GM12872 (cell line): ENCODE measurements around the gene TBX19.

Experiments used
- TF ChIP-seq, protein P1 (sequence below): IDR thresholded peaks from 3 replicates; pipeline ENCODE4 v1.5.1; 2011; ENCODE audit warnings: low read depth, mild to moderate bottlenecking, low read length, moderate library complexity; ENCODE audit not compliant: insufficient read depth

The TBX19 gene

DNA sequence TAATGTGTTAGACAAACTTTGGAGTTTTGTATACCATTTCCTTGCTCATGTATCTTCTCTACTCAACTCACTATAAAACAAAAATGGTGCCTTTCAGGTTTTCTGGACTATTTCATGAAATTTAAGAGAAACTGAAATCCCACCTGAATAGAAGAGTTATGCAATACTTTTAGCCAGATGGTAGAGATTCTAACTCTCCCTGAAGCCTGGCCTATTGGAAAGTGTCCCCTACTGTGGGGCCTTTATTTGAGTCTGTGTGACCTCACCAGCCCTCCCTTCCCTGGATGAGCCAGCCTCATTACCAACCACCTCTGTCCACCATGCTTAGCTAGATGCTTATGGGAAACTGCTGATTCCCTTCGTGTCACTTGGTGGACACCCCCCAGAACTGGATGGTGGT, 35.5 kb downstream of the TBX19 start:
- TF ChIP-seq, protein P1, sequence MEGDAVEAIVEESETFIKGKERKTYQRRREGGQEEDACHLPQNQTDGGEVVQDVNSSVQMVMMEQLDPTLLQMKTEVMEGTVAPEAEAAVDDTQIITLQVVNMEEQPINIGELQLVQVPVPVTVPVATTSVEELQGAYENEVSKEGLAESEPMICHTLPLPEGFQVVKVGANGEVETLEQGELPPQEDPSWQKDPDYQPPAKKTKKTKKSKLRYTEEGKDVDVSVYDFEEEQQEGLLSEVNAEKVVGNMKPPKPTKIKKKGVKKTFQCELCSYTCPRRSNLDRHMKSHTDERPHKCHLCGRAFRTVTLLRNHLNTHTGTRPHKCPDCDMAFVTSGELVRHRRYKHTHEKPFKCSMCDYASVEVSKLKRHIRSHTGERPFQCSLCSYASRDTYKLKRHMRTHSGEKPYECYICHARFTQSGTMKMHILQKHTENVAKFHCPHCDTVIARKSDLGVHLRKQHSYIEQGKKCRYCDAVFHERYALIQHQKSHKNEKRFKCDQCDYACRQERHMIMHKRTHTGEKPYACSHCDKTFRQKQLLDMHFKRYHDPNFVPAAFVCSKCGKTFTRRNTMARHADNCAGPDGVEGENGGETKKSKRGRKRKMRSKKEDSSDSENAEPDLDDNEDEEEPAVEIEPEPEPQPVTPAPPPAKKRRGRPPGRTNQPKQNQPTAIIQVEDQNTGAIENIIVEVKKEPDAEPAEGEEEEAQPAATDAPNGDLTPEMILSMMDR = no peak

GRCh38 chr1:168317309-168317708, 36.6 kb downstream of the TBX19 start:
- TF ChIP-seq, protein P1 = no peak

- TF ChIP-seq, protein P1 = no peak
Measured at GRCh38 chr1:168319691-168320090, 39.0 kb downstream of the TBX19 start.

GRCh38 chr1:168320149-168320548, 39.5 kb downstream of the TBX19 start:
- TF ChIP-seq, protein P1 = no peak

GRCh38 chr1:168320800-168321450, 40.2 kb downstream of the TBX19 start:
- TF ChIP-seq, protein P1 = no peak

- TF ChIP-seq, protein P1 = peak; percentile 11; the same call in 1 of the 3 replicates
Measured at GRCh38 chr1:168321945-168322344, 41.3 kb downstream of the TBX19 start.

DNA sequence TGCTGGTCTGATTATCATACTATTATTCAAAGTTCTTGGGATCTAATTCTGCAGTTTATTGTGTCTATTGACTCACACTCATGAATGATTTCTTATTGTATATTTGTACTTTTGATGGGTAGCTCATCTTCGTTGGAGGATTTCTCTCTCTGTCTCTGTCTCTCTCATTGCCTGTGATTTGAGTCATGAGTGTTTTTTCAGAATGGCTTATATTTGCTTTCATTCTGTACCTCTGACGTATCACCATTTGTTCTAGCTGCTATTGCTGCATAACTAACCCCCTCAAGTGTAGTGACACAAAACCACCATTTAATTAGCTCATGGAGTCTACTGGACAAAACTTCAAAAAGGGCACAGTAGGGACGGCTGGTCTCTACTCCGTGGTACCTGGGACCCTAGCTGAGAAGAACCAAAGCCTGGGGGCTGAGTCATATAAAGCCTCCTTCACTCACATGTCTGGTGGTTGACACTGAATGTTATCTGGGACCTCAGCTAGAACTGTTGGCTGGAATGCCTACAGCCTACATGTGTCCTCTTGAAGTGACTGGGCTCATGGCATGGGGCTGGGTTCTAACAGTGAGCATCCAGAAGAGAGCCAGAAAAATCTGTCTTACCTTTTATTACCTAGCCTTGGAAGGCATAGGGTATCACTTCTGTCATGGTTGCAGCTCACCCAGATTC, 44.2 kb downstream of the TBX19 start:
- TF ChIP-seq, protein P1 = no peak
